Upper lobe of right lung (tissue), 1 donor: ENCODE data around the gene NUSAP1. TPM values are rescaled to one million over a fixed set of nuclear protein-coding genes. Genes with fewer than 3 reads are reported as not detected.

ENCODE experiments used
- ATAC-seq: fragments of 200-7000 bp; cut with Tn5 transposase; one replicate; pipeline ENCODE4 v1.9.1; 2020; ENCODE audit warnings: mild to moderate bottlenecking, moderate library complexity
- DNase-seq: peaks from one replicate; pipeline ENCODE4 v3.0.0-alpha.2; 2020
- H3K27ac ChIP-seq: fragments of 200-600 bp; one replicate; pipeline ENCODE4 v1.8.0; 2022
- H3K27me3 ChIP-seq: fragments of 200-600 bp; one replicate; pipeline ENCODE4 v1.8.0; 2022; ENCODE audit warnings: mild to moderate bottlenecking
- H3K36me3 ChIP-seq: fragments of 200-600 bp; one replicate; pipeline ENCODE4 v1.8.0; 2022
- H3K4me1 ChIP-seq: fragments of 200-600 bp; one replicate; pipeline ENCODE4 v1.8.0; 2022
- H3K4me3 ChIP-seq: fragments of 200-600 bp; one replicate; pipeline ENCODE4 v1.8.0; 2022; ENCODE audit warnings: mild to moderate bottlenecking
- H3K9me3 ChIP-seq: fragments of 200-600 bp; one replicate; pipeline ENCODE4 v1.8.0; 2022
- CTCF ChIP-seq: fragments of 200-600 bp; IDR thresholded peaks from one replicate; pipeline ENCODE4 v1.8.0; 2022; ENCODE audit warnings: antibody characterized with exemption
- intact Hi-C: fragments of 100-400 bp; cut with DNase I; formaldehyde crosslinking; loops from one replicate; pipeline ENCODE4 v1.11.0; 2022
- total RNA-seq: library from RNA; stranded (reverse); fragmentation: NEBNext Ultra II Directional; extraction: Animal tissue kit (Norgen Biotek cat#: 25700); gene quantifications from one replicate; pipeline ENCODE4 v1.2.1, GENCODE V29; 2021
- donor health status: DM: no; HTN: yes; CAD: no; lungs with severe emphysema.

The NUSAP1 gene
- total RNA-seq, 1 donor from 2014 or later = 6.7 TPM

- no peak overlapping the region for H3K4me3 ChIP-seq
- no peaks in the 10 kb centered on the region for H3K9me3 ChIP-seq
- H3K36me3 ChIP-seq = no peaks in the 10 kb centered on the region
- no peaks in the 10 kb centered on the region for H3K27me3 ChIP-seq
- DNase-seq = no peak
- peaks cover 10% of the 10 kb centered on the region for H3K4me1 ChIP-seq
- intact Hi-C loops = no loop called here
- ATAC-seq = no peak
- no peak overlapping the region for H3K27ac ChIP-seq
- no peak for TF ChIP-seq CTCF
Measured at GRCh38 chr15:41331281-41331680, 1.4 kb upstream of the NUSAP1 start.

- no peaks in the 10 kb centered on the region for H3K36me3 ChIP-seq
- H3K4me1 ChIP-seq = peaks cover 10% of the 10 kb centered on the region
- H3K4me3 ChIP-seq = peak overlapping the region; percentile 80
- intact Hi-C loops = no loop called here
- peak overlapping the region; percentile 52 for H3K27ac ChIP-seq
- TF ChIP-seq CTCF = peak; percentile 71
- no peaks in the 10 kb centered on the region for H3K9me3 ChIP-seq
- ATAC-seq (no peak), DNase-seq (no peak)
- H3K27me3 ChIP-seq = no peaks in the 10 kb centered on the region
Measured at GRCh38 chr15:41331833-41332193, 868 bp upstream of the NUSAP1 start.

- H3K4me3 ChIP-seq = peak overlapping the region; percentile 80
- H3K36me3 ChIP-seq = no peaks in the 10 kb centered on the region
- peaks cover 10% of the 10 kb centered on the region for H3K4me1 ChIP-seq
- no peaks in the 10 kb centered on the region for H3K9me3 ChIP-seq
- peak; percentile 5 for ATAC-seq
- H3K27me3 ChIP-seq = no peaks in the 10 kb centered on the region
- peak overlapping the region; percentile 61 for H3K27ac ChIP-seq
- no peak for DNase-seq
- TF ChIP-seq CTCF = no peak
- intact Hi-C loops = no loop called here
Measured at GRCh38 chr15:41333026-41333562, 413 bp downstream of the NUSAP1 start.

GRCh38 chr15:41334293-41335120 is 1.8 kb downstream of the NUSAP1 start:
- ATAC-seq = no peak
- TF ChIP-seq CTCF = no peak
- no peak overlapping the region for H3K4me3 ChIP-seq
- H3K27ac ChIP-seq = no peak overlapping the region
- H3K27me3 ChIP-seq = no peaks in the 10 kb centered on the region
- H3K9me3 ChIP-seq = no peaks in the 10 kb centered on the region
- no peaks in the 10 kb centered on the region for H3K36me3 ChIP-seq
- DNase-seq = no peak
- intact Hi-C loops = no loop called here
- H3K4me1 ChIP-seq = peaks cover 10% of the 10 kb centered on the region

GRCh38 chr15:41336549-41336948 is 3.9 kb downstream of the NUSAP1 start:
- DNase-seq = no peak
- no peak overlapping the region for H3K27ac ChIP-seq
- ATAC-seq = no peak
- no peak overlapping the region for H3K4me3 ChIP-seq
- peaks cover 10% of the 10 kb centered on the region for H3K4me1 ChIP-seq
- TF ChIP-seq CTCF = no peak
- intact Hi-C loops = no loop called here
- no peaks in the 10 kb centered on the region for H3K27me3 ChIP-seq
- H3K9me3 ChIP-seq = no peaks in the 10 kb centered on the region
- H3K36me3 ChIP-seq = no peaks in the 10 kb centered on the region
